Activated naive CD4-positive, alpha-beta T cell treated with anti-CD3 and anti-CD28 coated beads, Interleukin-2, amount 10 ng/mL, durations not matched to agents 7 days and 5 days (primary cell): ENCODE measurements around the gene HSD3B2.

ENCODE experiments used
- CTCF ChIA-PET: fragments of 350-600 bp; sonication (Branson Sonifier 250); formaldehyde crosslinking; loops from one replicate; lab custom pipeline; 2021; ENCODE audit warnings: antibody characterized with exemption; lab: Charles Lee
- DNase-seq: peaks from one replicate; pipeline ENCODE4 v3.0.0-alpha.2; 2020
- H3K27ac Mint-ChIP-seq: one replicate; pipeline ENCODE4 v1.8.0; 2021; ENCODE audit warnings: mild to moderate bottlenecking, moderate library complexity, mixed read lengths
- H3K27me3 Mint-ChIP-seq: one replicate; pipeline ENCODE4 v1.8.0; 2021; ENCODE audit warnings: mild to moderate bottlenecking, mixed read lengths
- H3K36me3 Mint-ChIP-seq: one replicate; pipeline ENCODE4 v1.8.0; 2021; ENCODE audit warnings: mixed read lengths
- H3K4me1 Mint-ChIP-seq: one replicate; pipeline ENCODE4 v1.8.0; 2021; ENCODE audit warnings: mixed read lengths
- H3K4me3 Mint-ChIP-seq: one replicate; pipeline ENCODE4 v1.8.0; 2021; ENCODE audit warnings: mild to moderate bottlenecking, moderate library complexity, mixed read lengths
- H3K9me3 Mint-ChIP-seq: one replicate; pipeline ENCODE4 v1.8.0; 2021; ENCODE audit warnings: mixed read lengths

The HSD3B2 gene

DNA sequence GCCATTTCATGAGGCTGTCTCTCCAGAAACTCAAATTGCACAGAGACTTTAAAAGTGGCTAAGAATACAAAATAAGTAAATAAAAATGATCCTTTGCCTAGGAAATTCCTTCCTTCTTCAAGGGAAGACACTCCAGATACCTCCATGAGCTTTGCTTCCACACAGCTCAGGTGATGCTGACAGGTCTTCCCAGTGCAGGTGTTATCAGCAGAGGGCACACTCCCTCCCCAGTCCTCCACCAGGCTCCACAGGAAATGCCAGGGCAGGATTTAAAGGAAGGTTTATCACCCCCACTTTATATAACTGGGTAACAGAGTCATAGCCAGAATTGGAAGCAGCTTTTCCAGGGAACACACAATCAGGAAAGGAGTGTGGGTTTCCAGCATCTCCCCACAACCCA, 5.7 kb downstream of the HSD3B2 start:
- CTCF ChIA-PET = no interaction called here
- no peak for DNase-seq
- Mint-ChIP-seq H3K9me3 (no peaks in the 10 kb centered on the region), H3K27me3 (no peaks in the 10 kb centered on the region), H3K4me3 (no peak overlapping the region), H3K36me3 (no peaks in the 10 kb centered on the region), H3K27ac (no peak overlapping the region), H3K4me1 (no peaks in the 10 kb centered on the region)

DNA sequence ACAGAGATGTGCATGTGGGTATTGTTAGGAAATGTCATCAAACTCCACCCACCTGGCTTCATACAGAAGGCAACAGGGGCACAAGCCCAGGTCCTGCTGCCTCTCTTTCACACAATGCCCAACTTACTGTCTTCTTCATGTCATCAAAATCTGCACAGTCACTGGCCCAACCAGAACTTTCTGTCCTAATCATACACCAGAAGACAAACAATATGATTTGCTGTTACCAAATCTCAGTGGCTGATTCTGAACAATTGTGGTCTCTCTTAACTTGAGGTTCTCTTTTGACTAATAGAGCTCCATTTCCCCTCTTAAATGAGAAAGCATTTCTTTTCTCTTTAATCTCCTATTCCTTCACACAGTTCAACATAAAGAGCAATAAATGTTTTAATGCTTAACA, 7.7 kb downstream of the HSD3B2 start:
- CTCF ChIA-PET = no interaction called here
- Mint-ChIP-seq H3K36me3 (no peaks in the 10 kb centered on the region), H3K27me3 (no peaks in the 10 kb centered on the region), H3K4me3 (no peak overlapping the region), H3K9me3 (no peaks in the 10 kb centered on the region), H3K27ac (no peak overlapping the region), H3K4me1 (no peaks in the 10 kb centered on the region)
- no peak for DNase-seq

DNA sequence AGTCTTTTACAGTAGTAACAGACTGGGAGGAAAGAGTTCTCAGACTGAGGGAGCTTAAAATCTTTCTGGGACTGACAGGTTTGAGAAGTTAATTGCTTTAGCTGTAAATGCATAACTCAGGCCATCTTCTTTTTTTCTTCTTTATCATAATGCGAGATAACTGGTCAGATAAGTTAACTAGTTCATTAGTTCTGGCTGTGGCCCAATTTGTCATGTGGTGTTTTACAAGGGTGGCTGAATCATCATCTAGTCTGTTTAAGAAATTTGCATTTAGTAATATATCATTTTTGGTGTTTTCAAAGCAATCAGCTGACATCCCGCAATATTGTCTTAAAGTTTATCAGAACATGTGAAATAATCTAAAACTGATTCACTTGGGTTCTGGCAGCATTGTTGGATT, 14.0 kb downstream of the HSD3B2 start:
- DNase-seq = no peak
- no peaks in the 10 kb centered on the region for H3K36me3 Mint-ChIP-seq
- H3K9me3 Mint-ChIP-seq = no peaks in the 10 kb centered on the region
- H3K27me3 Mint-ChIP-seq = no peaks in the 10 kb centered on the region
- no peaks in the 10 kb centered on the region for H3K4me1 Mint-ChIP-seq
- CTCF ChIA-PET = no interaction called here
- H3K4me3 Mint-ChIP-seq = no peak overlapping the region
- no peak overlapping the region for H3K27ac Mint-ChIP-seq

DNA sequence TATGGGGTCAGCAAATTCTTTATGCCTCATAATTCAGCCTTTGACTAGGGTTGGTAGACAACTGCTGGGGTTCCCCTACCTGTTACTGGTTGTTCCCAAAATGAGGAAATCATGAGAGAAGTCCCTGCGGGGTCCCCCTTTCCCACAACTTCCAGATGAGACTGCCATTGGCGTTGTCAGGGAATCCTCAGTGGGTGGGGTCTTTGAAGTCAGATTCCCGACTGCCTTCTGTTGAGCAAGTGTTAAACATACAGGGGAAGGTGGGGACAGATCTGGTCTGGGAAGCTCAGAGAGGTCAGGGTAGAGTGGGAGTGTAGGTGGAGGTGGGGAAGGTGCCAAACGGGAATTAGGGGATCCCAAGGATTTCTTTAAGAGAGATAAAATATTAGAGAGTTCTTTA, 14.7 kb downstream of the HSD3B2 start:
- no peak overlapping the region for H3K4me3 Mint-ChIP-seq
- CTCF ChIA-PET = no interaction called here
- H3K27me3 Mint-ChIP-seq = no peaks in the 10 kb centered on the region
- H3K27ac Mint-ChIP-seq = no peak overlapping the region
- H3K4me1 Mint-ChIP-seq = no peaks in the 10 kb centered on the region
- DNase-seq = no peak
- no peaks in the 10 kb centered on the region for H3K36me3 Mint-ChIP-seq
- H3K9me3 Mint-ChIP-seq = no peaks in the 10 kb centered on the region

DNA sequence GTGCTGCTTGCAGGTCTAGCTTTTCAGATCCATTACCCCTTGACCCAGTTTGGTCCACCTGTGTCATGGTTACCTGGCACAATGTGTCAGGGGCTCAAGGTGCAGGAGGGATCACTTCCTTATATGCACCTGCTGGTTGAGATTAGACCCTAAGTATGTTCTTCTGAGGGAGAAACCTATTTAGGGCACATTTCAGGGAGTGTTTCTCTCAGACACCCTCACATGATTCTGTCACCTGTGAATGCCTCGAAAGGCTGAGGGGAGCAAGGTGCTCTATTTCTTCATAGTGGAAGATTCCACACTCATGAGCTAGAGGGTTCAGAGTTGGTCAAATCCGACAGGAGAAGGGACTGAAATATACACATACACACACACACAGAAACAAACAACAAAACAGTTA, 15.5 kb downstream of the HSD3B2 start:
- DNase-seq = no peak
- CTCF ChIA-PET = interaction anchor here (0.6 kb wide), 1 partner anchor 154 kb away, joined by 3 read pairs; no protein-coding TSS in a partner anchor
- no peak overlapping the region for H3K27ac Mint-ChIP-seq
- no peaks in the 10 kb centered on the region for H3K9me3 Mint-ChIP-seq
- H3K4me3 Mint-ChIP-seq = no peak overlapping the region
- no peaks in the 10 kb centered on the region for H3K27me3 Mint-ChIP-seq
- no peaks in the 10 kb centered on the region for H3K36me3 Mint-ChIP-seq
- no peaks in the 10 kb centered on the region for H3K4me1 Mint-ChIP-seq

DNA sequence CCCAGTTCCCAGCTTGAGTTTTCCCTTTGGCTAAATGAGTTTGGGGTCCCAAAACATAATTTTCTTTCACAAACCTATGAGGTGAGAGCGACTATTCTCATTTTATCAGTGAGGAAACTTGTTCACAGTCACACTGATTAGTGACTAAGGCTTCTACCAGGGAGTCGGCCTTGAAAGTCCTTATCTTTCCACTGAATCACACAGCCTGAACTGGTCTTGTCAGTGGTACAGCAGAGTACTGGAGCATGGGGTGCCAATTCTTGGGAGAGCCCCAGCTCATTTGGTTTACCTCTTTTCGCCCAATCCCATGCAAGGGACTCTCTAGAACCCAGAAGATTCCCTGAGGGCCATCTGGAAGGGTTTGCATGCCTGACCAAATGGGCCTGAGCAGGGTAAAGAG, 16.9 kb downstream of the HSD3B2 start:
- Mint-ChIP-seq H3K4me1 (no peaks in the 10 kb centered on the region), H3K4me3 (no peak overlapping the region), H3K27ac (no peak overlapping the region), H3K36me3 (no peaks in the 10 kb centered on the region), H3K9me3 (no peaks in the 10 kb centered on the region), H3K27me3 (no peaks in the 10 kb centered on the region)
- no peak for DNase-seq
- CTCF ChIA-PET = no interaction called here

DNA sequence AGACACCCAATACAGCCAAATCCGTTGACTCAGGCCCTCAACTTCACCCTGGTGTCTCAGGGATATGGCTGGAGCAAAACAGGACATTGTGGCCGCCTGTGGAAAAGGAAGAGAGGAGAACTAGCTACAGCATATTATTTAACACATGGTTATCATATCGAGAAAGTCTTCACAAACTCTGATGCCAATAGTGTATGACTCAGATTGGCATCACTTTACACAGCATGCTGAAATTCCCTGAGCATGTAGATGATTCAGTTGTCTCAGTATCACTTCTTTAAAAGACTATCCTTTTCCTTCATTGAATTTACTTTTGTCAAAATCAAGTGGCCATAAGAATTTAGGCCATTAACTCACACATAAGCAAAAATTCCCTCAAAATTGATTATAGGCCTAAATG, 20.1 kb downstream of the HSD3B2 start:
- Mint-ChIP-seq H3K36me3 (no peaks in the 10 kb centered on the region), H3K4me3 (no peak overlapping the region), H3K9me3 (no peaks in the 10 kb centered on the region), H3K27ac (no peak overlapping the region), H3K4me1 (no peaks in the 10 kb centered on the region), H3K27me3 (peaks cover 3% of the 10 kb centered on the region)
- no peak for DNase-seq
- CTCF ChIA-PET = no interaction called here

DNA sequence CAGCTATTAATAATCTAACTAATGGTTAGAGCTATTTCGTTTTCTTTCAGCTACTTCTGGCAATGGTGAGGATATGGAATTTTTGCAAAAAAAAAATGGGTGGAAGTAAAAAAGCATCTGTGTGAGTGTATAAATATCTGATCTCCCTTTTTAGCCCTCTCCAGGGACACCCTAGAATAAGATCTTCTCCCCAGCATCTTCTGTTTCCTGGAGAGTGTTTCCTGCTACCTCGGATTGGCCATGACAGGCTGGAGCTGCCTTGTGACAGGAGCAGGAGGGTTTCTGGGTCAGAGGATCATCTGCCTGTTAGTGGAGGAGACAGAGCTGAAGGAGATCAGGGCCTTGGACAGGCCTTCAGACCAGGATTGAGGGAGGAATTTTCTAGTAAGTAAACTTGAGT, 23.8 kb downstream of the HSD3B2 start:
- no peak overlapping the region for H3K4me3 Mint-ChIP-seq
- no peak for DNase-seq
- peaks cover 3% of the 10 kb centered on the region for H3K27me3 Mint-ChIP-seq
- no peaks in the 10 kb centered on the region for H3K9me3 Mint-ChIP-seq
- CTCF ChIA-PET = no interaction called here
- no peak overlapping the region for H3K27ac Mint-ChIP-seq
- no peaks in the 10 kb centered on the region for H3K4me1 Mint-ChIP-seq
- no peaks in the 10 kb centered on the region for H3K36me3 Mint-ChIP-seq

DNA sequence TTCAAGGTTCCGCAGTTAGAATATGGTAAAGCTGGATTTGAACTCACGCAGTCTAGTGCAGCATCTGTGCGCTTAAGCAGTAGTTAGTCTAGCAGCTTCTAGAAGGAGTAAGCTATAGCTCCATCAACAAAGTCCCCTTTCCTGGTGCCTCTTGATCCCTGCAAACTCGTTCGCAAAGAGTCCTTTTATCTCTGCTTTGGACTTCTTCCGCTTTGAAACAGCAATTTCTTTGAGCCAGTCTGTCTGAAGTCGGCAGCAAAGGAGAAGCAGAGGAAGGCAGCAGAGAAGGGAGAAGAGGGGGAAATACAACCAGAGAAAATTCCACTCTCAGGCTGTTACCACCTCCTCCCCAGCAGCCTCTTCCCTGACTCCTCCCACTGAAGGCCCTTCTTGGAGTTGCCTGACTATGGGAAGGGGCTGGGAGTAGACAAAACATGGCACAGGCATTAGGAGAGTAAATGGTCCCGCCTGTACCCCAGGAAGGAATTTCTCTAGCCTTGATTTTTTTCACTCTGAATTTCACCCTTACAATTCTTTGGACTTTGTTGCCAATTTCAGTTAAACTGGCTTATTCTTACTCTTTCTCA, 25.9 kb downstream of the HSD3B2 start:
- no peak overlapping the region for H3K4me3 Mint-ChIP-seq
- CTCF ChIA-PET = no interaction called here
- H3K4me1 Mint-ChIP-seq = no peaks in the 10 kb centered on the region
- no peak for DNase-seq
- H3K9me3 Mint-ChIP-seq = no peaks in the 10 kb centered on the region
- H3K27me3 Mint-ChIP-seq = peaks cover 3% of the 10 kb centered on the region
- no peak overlapping the region for H3K27ac Mint-ChIP-seq
- H3K36me3 Mint-ChIP-seq = no peaks in the 10 kb centered on the region

DNA sequence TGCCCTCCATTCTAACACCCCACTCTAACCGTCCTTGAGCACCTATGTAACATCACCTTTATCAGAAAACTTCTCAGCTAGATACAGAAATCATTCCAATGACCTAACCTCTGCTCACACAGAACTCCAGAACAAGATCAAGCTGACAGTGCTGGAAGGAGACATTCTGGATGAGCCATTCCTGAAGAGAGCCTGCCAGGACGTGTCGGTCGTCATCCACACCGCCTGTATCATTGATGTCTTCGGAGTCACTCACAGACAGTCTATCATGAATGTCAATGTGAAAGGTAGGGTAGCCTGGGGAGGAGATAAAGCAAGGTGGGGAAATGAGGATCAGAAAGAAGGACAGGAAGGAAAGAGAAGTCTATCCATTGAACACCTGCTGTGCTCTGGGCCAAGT, 27.8 kb downstream of the HSD3B2 start:
- H3K36me3 Mint-ChIP-seq = no peaks in the 10 kb centered on the region
- H3K4me3 Mint-ChIP-seq = no peak overlapping the region
- no peak overlapping the region for H3K27ac Mint-ChIP-seq
- no peak for DNase-seq
- H3K27me3 Mint-ChIP-seq = peaks cover 3% of the 10 kb centered on the region
- no peaks in the 10 kb centered on the region for H3K4me1 Mint-ChIP-seq
- CTCF ChIA-PET = no interaction called here
- no peaks in the 10 kb centered on the region for H3K9me3 Mint-ChIP-seq

DNA sequence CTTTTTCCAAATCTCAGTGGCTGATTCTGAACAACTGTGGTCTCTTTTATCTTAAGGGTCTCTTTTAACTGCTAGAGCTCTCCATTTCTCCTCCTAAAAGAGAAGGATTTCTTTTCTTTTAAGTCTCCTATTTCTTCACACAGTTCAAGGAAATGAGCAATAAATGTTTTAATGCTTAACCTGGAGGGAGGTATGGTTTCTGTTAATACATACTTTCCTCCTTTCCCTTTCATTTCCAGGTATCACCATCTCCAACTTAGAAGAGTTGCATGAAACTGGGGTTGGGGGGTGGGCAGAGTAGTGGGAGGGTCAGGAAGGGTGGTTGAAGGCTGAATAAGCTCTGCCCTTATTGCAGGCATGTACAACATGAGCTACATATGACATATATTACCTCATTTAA, 31.4 kb downstream of the HSD3B2 start:
- Mint-ChIP-seq H3K9me3 (no peaks in the 10 kb centered on the region), H3K27ac (no peak overlapping the region), H3K36me3 (no peaks in the 10 kb centered on the region), H3K4me1 (no peaks in the 10 kb centered on the region), H3K4me3 (no peak overlapping the region), H3K27me3 (no peaks in the 10 kb centered on the region)
- no peak for DNase-seq
- CTCF ChIA-PET = no interaction called here

DNA sequence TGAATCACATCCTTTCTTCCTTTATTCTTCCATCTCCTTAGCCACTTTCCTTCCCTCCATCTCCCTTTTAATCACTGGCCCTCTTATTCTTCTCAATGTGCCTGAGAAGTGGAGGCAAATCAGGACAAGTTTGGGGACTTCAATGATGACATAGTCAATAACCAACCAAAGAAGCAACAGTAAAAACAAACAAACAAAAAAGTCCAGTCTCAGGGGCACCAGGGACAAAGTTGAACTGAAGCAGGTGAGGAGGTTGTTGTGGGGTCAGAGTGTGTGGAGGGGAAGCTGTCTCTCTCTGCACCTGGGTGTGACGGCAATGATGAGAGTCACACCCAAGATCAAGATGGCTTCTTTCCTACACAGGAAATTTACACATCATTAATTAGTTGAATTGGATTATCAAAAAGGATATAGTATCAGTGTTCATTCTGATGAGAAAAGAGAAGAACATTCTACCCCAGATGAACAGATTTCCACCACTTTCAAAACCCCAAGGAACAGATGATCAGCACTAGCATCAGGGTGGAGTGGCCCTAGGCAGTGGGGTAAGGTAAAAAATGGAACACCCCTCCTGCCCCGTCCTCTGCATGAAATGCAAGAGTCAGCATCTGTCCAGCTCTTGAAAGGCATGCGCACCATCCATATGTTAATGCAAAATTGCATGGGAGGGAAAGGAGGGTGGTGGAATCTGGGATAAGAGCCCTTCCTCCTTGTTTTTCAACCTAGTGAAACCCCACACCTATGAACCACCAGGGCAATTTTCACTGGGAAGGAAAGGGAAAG, 32.6 kb downstream of the HSD3B2 start:
- no peak for DNase-seq
- Mint-ChIP-seq H3K36me3 (no peaks in the 10 kb centered on the region), H3K4me3 (no peak overlapping the region), H3K27me3 (no peaks in the 10 kb centered on the region), H3K4me1 (no peaks in the 10 kb centered on the region), H3K27ac (no peak overlapping the region), H3K9me3 (no peaks in the 10 kb centered on the region)
- CTCF ChIA-PET = no interaction called here

DNA sequence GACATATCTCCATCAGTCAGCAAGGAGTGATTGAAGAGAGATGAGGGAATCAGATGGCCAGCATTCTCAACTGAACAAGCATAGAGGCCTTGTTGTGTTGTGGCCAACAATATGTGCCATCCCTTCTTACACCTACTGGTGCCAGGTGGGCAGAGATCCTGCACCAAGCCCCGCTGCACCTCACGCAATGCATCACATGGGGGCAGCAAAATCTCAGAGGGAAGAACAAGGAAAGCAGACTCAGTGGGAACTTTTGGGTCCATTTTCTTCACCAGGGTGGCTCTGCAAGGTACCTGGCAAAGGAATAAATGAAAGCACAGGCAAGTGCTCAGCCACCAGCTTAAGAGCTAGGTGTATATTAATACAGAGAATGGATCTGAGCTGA, 33.2 kb downstream of the HSD3B2 start:
- Mint-ChIP-seq H3K4me1 (no peaks in the 10 kb centered on the region), H3K27me3 (no peaks in the 10 kb centered on the region), H3K36me3 (no peaks in the 10 kb centered on the region), H3K4me3 (no peak overlapping the region), H3K9me3 (no peaks in the 10 kb centered on the region), H3K27ac (no peak overlapping the region)
- CTCF ChIA-PET = no interaction called here
- no peak for DNase-seq

DNA sequence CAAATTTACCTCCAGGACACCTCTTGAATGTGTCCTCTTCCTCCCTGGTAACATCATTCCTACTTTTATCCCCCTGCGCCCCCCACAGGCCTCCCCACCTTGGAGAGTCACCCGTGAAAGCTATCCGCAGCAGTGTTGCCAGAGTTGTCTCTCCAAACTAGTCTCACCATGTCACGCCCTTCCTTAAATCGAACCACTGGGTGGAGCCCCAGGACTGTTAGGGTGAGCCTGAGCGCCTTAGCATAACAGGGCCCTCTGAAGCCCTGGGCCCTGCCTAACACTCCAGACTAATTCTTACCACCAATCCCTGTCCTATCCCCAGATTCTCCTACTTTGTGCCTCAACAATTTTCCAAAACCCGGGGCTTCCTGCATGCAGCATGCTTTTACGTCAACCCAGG, 35.0 kb downstream of the HSD3B2 start:
- CTCF ChIA-PET = no interaction called here
- no peaks in the 10 kb centered on the region for H3K9me3 Mint-ChIP-seq
- no peak for DNase-seq
- no peaks in the 10 kb centered on the region for H3K36me3 Mint-ChIP-seq
- no peaks in the 10 kb centered on the region for H3K27me3 Mint-ChIP-seq
- H3K27ac Mint-ChIP-seq = no peak overlapping the region
- no peak overlapping the region for H3K4me3 Mint-ChIP-seq
- no peaks in the 10 kb centered on the region for H3K4me1 Mint-ChIP-seq

DNA sequence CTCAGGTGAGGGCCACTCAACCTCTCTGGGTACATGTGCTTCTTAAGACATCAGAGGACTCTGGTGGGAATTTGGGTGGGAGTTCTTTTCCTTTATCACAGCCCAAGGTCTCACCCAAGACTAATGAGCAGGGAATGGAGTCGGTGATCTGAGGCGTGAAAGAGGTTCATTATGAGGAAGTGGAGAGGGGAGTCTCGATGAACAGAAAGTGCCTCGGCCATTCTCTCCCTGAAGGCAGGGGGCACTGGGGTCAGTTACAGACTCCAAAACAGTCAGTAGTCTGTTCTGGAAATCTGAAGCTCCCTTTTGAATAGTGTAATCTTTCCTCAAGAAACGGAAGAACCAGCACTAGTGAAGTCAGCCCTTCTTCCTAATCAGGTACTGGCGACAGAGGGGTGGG, 36.2 kb downstream of the HSD3B2 start:
- Mint-ChIP-seq H3K27me3 (no peaks in the 10 kb centered on the region), H3K4me1 (no peaks in the 10 kb centered on the region)
- CTCF ChIA-PET = no interaction called here

More for the DNA sequence above, 36.2 kb downstream of the HSD3B2 start:
- Mint-ChIP-seq H3K27ac (no peak overlapping the region), H3K36me3 (no peaks in the 10 kb centered on the region), H3K4me3 (no peak overlapping the region), H3K9me3 (no peaks in the 10 kb centered on the region)
- no peak for DNase-seq
